Measurements from ENCODE around the gene ADARB1.

DNA sequence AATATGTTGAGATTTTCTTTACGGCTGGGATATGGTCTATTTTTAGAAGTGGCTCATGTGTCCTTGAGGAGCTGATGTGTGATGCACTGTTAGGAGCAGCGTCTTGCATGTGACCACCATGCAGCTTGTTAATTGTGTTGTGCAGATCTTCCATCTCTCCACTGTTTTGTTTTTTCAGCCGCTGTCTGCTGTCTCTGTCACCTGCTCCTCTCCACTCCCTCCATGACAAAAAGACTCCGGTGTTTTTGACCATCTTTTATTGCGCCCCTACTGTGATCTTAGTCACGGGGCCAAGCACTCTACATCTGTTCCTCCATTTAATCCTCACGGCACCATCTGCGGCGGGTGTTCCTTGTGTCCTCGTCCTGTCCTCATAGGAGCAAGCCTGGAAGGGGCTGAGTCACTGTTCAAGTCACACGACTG, 51.8 kb downstream of the ADARB1 start:
- TF ChIP-seq, protein P1, sequence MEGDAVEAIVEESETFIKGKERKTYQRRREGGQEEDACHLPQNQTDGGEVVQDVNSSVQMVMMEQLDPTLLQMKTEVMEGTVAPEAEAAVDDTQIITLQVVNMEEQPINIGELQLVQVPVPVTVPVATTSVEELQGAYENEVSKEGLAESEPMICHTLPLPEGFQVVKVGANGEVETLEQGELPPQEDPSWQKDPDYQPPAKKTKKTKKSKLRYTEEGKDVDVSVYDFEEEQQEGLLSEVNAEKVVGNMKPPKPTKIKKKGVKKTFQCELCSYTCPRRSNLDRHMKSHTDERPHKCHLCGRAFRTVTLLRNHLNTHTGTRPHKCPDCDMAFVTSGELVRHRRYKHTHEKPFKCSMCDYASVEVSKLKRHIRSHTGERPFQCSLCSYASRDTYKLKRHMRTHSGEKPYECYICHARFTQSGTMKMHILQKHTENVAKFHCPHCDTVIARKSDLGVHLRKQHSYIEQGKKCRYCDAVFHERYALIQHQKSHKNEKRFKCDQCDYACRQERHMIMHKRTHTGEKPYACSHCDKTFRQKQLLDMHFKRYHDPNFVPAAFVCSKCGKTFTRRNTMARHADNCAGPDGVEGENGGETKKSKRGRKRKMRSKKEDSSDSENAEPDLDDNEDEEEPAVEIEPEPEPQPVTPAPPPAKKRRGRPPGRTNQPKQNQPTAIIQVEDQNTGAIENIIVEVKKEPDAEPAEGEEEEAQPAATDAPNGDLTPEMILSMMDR (IDR thresholded peaks at IDR 0.05): no peak
- TF ChIP-seq EZH2 (IDR thresholded peaks at IDR 0.05) (no peak), EZH2phosphoT487 (IDR thresholded peaks at IDR 0.05) (no peak)
